ENCODE data around the gene UBAC1.
"Not testable (repeated sequence)": the region's sequence is repeated elsewhere in the genome, so short reads cannot be mapped to it uniquely, and the experiment has no call there.

UBAC1 gene

DNA sequence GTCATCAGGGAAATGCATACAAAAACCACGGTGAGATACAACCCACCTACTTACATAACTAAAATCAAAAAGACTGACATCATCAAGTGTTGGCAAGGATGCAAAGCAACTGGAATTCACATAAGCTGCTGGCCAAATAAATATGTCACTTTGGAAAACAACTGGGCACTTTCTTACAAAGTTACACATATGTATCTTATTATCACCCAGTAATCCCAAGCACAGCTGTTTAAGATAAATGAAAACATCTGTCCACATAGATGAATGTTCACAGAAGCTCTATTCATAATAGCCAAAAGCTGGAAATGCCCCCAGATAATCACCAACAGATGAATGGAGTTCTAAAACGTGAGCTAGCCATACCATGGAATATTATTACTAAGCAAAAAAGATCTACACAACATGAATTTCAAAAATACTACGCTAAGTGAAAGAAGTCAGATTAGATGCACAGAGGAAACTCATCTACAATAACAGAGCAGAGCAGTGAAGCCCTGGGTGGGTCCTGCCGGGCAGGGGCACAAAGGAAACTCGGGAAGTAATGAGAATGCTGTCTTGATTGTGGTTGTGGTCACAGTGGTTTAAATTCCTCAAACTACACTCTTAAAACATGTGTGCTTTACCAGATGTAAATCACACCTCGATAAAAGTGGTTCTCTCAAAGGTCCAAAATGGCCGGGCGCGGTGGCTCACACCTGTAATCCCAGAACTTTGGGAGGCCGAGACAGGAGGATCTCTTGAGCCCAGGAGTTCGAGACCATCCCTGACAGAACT lies 62.4 kb downstream of the UBAC1 start:
- no peak for DNase-seq (ENCODE audit: low read depth)

DNA sequence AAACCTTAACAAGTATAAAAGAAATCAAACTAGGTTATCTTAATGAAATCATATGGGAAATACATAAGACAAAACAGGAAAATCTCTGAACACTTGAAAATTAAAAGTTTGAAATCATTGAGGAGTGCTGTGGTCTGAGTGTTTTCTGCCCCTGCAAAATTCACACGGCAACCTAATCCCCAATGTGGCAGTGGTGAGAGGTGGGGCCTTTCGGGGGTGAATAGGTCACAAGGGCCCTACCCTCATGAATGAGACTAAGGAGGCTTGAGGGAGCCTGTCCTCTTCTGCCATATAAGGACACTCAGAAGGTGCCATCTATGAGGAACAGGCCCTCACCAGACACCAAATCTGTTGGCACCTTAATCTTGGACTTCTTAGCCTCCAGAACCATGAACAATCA lies 64.5 kb downstream of the UBAC1 start:
- no peak for DNase-seq (ENCODE audit: low read depth)

DNA sequence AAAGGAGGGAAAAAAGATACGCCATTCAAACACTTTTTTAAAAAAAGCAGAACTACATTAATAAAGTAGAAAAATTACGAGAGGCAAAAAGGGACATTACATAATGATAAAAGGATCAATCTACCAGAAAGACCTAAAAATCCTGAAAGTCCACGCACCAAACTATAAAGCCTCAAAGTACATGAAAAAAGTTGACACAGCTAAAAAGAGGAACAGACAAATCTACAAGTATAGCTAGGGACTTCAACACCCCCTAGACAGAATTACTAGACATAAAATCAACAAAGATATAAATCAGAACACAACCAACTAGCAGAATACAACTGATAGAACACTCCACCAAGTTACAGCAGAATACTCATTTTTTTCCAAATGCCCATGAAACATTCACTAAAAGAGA lies 65.0 kb downstream of the UBAC1 start:
- no peak for DNase-seq (ENCODE audit: low read depth)

DNA sequence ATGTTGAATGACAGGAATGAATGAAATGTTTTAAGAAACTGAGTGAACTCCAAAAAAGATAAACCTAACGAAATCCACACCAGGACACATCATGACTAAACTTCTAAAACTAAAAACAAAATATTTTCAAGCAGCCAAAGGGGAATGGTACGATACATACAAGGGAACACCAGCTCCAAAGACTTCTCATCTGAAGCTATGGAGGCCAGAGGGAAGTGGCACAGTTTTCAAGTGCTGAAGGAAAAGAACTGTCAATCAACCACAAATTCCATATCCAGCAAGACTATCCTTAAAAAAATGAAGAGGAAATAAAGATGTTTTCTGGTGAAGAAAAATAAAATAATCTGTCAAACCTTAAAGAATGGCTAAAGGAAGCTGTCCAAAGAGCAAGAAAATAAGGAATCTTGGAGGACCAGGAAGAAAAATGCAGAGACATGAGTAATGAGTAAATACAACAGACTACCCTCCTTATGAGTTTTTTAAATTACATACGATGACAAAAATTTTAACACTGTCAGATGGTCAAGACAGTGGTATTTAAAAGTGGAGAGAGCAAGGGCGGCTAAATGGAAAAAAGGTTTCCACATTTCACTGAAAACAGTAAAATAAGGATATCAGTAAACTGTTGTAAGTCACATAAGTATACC lies 65.8 kb downstream of the UBAC1 start:
- no peak for DNase-seq (ENCODE audit: low read depth)

DNA sequence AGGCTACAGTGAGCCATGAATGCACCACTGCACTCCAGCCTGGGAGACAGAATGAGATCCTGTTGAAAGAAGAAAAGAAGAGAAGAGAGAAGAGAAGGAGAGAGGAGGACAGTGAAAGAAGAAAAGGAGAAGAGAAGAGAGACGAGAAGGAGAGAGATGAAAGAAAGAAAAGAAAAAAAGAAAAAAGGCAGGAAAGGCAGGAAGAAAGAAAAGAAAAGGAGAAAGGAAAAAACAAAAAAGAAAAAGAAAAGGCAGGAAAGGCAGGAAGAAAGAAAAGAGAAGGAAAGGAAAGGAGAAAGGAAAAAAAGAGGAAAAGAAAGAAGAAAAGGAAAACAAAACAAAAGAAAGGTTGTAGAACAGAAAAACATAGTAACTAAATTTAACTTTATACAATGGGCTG lies 68.1 kb downstream of the UBAC1 start:
- DNase-seq (ENCODE audit: low read depth): no peak

DNA sequence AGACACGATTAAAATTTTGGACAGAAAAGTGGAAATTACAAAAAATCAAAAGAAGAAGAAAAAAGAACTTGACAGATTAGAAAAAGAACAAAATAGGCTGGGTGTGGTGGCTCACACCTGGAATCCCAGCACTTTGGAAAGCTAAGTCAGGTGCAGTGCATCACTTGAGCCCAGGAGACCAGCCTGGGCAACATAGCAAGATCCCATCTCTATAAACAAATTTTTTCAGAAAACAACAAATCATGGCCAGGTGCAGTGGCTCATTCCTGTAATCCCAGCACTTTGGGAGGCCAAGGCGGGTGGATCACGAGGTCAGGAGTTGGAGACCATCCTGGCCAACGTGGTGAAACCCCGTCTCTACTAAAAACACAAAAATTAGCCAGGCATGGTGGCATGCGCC lies 68.8 kb downstream of the UBAC1 start:
- DNase-seq (ENCODE audit: low read depth): not testable (repeated sequence)

DNA sequence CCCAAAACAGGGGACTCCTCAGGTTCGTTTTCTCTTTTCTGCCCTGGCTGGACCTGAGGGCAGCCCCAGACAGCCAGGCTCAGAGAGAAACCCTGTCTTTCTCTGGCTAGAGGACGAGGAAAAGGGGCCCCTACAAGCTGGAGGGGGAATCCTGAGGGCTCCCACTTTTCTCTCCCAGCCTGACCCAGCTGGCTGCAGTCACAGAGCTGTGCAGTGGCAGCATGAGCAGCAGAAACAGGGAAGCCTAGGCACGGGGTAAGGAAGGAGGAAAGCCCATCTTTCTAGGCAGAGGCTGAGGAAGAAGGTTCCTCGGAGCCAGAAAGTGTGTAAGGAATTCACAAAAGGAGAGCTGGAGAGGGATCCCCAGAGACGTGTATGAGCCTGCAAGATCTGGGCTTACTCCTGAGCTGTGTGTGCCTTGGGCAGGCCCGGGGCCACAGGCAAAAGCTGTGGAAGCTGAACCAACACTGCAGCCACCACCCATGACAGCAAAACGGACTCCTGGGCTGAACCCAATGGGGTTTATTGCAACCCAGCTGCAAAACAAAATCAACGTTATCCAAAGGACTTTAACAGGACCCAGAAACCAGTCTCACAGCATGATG lies 70.0 kb downstream of the UBAC1 start:
- no peak for DNase-seq (ENCODE audit: low read depth)

DNA sequence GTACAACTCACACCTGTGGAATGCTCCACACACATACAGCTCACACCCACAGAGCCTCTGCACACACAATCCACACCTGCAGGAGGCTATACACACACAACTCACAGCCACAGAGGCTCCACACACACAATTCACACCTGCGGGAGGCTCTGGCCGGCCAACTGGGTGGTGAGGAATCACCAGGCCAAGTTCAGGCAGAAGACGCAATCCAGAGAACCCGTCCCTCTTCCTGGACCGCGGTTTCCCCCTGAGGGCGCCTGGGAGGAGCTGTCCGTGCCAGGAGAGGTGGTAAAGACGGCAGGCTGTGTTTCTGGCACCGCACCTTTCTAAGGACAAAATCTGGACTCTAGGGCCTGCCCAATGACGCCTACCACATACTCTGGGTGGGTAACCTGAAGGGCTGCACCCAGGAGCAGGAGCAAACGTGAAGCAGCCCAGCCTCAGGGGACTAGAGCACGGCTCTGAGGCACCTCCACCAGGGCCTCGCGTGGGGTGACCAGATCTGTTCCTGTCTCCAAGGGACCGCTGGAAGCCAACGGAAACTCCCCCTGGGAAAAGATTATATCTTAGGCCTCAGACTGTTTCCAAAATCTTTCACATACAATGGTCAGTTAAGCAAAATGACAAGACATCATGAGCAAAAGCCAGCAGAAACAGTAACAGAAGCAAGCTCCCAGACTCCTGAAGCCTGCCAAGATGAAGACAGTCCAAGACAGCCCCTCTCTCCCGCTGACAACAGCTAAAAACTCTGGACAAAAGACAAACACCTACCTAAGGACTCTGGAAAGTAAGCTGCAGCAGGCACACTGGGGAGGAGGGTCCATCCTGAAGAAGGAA lies 70.8 kb downstream of the UBAC1 start:
- no peak for DNase-seq (ENCODE audit: low read depth)

DNA sequence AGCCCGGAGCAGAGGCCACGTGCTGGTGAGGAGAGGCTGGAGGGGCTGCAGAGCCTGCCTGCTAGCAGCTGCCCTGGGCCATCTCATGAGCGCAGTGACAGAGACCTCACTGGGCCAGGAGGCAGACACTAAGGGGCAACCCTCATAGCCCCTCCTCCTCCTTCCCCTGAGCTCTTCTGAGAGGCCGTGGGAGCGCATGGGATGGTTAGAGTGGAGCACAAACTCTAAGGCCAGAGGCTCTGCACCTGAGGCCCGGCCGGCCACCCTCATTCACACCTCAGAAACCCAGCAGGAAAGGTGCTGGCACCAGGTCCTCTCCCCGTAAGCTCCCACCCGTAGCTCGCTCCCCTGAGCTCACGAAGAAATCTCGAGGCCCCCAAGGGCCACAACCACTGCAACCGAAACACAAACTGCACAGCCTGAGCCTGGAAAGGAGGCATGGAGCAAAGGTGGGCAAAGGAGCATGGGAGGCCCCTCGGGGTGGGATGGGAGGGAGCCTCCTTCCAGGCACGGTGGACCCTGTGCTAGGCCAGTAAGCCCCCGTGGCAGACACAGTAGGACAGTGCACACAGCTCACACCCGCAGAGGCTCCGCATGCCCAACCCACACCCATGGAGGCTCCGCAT lies 71.5 kb downstream of the UBAC1 start:
- DNase-seq (ENCODE audit: low read depth): no peak

DNA sequence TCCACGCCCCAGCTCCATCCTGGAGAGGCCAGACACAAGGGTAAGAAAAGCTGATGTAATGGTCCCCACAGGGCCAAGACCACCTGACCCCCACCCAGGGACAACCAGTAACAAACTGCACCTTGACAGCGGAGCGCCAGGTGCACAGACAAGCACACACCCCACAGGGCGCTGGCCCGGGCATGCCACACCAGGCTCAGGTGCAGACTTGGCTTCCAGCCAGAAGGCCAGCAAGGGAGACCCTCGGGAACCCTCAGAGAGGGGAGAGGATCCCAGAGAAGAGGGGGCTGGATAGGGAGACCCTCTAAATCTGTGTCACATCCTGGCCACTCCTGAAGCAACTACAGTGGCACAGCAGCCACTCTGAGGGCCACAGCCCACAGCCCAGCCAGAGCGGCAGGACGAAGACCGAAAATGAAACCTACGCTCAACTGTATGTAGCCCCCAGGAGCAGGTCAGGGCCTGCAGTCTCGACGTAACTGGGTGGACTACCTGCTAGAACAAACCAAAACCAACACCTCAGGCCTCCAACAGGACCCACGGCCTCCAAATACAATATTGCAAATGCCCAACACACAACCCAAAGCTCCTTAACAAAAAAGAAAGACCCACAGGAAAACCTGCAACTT lies 72.3 kb downstream of the UBAC1 start:
- no peak for DNase-seq (ENCODE audit: low read depth)

DNA sequence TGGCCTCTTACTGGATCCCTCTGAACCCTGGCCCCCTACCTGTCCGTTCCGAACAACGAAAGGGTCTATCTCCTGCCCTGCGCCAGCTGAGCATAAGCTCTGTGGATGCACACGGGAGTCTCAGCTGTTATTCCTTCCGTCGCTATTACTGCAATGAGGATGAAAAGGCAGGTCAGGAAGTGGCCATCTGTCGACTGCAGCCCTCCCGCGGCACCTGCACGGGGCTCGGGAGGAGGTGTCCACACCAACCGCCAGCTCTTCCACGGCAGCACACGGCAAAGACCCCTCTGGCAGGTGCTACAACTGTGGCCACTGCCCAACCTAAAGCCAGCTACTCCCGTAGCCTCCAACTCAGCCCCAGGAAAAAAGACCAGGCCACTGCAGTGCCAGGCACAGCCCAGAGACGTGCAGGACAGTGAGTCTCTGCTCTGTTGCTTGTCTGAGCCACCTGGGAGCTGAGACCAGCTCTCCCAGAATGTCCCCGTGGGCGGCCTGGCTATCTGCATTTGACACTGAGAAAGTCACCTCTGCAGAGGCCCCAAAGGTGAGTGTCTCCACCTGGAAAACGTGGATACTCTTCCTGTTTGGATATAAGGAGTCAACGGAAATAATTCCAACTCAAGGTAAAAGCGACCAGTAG lies 72.9 kb downstream of the UBAC1 start:
- DNase-seq (ENCODE audit: low read depth): no peak

DNA sequence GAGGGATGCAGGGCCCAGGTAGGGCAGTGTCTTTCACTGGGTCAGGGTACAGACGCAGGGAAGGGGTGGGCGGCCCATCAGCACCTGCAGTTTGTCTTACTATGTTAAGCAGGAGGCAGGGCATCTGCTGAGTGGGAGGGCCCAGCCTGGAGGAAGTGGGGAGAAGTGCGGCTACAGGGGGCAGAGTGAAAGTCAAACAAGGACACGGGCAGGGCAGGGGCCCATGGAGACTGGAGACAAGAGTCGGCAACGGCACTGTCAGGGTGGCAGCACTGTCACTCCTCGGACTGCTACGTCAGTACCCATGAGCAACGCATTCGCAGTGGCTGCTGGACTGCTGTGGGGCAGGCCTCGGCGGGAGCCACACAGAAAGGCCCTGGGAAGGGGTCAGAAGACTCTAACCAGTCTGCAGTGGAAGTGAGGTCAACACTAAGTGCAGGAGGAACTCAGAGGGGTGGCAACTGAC lies 73.6 kb downstream of the UBAC1 start:
- peak; percentile 29 for DNase-seq (ENCODE audit: low read depth)

DNA sequence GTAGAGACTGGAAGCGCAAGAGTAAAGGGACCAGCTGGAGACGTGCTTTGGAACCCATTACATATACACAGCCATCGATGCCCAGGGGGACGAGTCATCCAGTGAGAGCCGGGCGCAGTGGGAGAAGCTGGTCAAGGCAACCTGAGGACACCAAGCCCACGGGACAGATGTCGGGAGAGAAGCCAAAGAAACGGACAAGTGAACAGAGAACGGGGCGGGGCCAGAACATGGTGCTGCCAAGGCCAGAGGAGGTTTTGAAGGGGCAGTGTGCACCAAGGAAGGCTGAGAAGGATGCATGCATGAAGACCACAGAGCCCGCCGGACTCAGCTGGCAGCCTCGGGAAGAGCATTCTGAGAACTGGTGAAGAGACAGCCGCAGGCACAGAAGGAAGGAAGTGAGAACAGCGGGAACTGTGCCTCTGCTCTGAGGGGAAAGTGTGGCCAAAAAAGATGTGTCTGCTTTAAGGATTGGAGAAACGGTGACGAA lies 74.1 kb downstream of the UBAC1 start:
- DNase-seq (ENCODE audit: low read depth): no peak

DNA sequence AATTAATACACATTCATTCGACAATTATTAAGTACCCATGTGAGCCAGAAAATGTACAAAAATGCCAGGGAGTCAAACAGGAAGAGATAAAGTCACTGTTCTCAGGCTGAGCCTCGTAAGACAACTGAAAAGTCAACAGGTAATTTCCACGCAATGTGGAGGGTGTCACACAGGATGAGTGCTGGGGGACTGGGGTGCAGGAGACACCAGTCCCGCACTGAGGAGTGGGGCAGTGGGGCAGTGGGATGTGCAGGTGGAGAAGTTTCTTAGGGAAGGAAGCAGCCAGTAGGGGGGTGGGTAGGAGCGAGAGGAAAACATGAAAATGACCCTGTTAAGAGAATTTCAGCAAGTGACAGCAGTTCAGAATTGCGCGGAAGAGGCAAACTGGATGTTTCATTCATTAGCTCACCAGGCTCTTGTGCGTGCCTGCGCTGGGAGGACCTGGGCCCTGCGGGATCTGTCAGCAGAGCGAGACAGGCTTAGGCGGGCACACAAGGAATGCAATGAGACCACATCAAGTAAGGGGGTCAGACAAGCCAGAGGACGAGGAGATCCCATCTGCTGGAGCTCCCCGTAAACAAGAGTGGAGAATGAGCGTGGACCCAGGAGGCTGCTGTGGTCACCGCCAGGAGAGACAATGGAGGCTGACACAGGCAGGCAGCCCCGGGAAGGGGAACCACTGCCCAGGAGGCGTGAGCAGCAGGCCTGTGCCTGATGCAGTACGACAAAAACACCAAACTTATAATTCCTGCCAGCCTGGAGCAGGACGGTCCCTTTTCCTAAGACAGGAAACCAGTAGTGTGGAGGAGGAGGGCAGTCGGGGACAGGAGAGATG lies 74.8 kb downstream of the UBAC1 start:
- no peak for DNase-seq (ENCODE audit: low read depth)

DNA sequence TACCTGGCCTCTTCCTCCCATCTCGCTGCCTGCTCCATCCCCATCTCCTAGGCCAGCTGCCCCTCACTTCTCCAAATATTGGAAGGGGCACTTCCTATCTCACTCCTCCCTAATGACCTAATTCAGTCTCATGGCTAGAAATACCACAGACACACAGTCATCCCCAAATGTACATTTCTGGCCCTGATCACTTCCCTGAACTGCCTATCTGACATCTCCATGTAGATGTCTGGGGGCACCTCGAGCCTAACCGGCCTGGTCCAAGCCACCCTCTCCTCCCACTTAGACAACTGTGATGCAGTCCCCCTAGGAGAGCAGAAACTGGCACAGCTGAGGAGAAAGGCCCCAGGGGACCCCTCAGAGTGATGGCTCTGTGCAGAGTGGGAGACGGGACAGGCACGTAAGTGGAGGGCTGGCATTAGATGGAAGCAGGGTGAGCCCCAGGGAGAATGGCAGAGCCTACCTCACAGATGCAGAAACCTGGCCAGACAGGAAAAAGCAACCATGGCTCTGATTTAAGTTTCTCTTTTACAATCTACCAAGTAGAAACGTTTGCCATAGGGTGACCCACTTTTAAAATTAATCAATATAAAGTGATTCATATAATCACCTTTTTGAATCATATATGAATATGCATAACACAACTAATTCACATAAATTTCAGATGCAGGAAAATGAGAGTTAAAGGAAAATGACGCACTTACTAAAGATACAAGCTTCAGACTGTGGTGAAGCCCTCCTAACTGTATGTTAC lies 75.9 kb downstream of the UBAC1 start:
- DNase-seq (ENCODE audit: low read depth): no peak

DNA sequence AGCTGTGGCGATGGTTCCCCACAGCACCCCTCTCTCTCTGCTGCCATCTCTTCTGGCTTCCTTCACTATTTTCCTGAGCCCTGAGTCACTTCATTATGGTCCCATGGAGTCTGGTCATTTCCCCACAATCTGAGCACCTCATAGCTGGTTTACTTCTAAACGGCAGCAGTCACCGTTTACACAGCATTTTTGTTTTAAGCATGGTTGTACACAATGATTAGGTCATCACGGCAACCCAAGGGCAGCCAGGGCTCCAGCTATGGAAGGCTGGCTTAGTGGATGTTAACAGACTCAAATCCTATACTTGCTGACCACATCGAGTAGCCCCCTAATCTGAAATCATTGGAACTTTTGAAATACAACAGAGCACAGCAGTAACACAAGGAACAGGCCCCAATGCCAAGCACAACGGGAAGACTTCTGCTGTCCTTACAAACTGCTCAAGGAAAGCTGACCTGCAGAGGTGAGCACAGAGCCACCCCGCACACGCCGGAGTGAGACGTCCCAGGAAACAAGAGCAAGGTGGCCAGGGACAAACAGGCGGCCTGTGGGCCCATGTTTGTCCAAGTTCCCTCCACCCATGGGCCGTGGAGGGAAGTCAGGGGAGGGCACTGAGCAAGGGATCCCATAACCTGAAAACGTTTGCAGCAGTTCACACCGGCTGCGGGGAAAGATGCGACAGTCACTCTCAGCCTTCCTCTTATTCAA lies 76.7 kb downstream of the UBAC1 start:
- DNase-seq (ENCODE audit: low read depth): no peak

DNA sequence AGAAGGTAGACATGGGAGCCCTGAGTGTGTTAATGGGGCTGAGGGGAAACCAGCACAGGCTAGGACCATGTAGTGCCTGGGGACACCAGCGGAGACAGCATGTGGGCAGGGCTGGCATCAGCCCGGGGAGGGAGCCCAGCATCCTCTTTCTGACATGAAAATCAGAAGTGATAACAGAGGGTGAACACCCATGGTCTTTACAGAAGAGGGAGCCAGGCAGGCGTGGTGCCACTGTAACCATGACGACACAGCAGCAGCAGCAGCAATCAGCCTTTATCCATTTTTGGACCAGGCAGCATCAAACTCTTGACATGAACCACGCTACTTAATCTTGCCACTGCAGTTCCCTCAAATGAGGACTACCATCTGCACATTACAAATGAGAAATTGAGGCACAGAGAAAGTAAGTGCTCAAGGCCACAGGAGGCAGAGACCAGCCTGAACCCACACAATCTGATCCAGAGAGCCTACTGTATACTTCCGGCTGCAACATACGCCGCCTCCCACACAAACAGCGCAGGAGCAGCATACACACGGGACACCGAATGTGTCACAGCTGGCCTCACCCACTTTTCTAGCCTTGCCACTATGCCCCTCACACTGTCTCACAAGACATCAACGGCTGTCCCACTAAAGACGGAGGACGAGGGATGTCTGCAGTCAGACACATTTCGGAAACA lies 77.6 kb downstream of the UBAC1 start:
- DNase-seq (ENCODE audit: low read depth): no peak

Data from stimulated activated CD8-positive, alpha-beta memory T cell treated with anti-CD3 and anti-CD28 coated beads, Interleukin-12 subunit alpha, Interleukin-12 subunit beta, amount 100 ng/mL, for 4 hours (primary cell).